Neuronal stem cell (in vitro differentiated cells): ENCODE data around the gene SRGAP3.

Experiments
- DNase-seq: peaks from one replicate; pipeline ENCODE4 v3.0.0-alpha.2; 2013; ENCODE audit warnings: low spot score
- H2AFZ ChIP-seq: one replicate; pipeline ENCODE4 v1.6.1; 2013; ENCODE audit warnings: mild to moderate bottlenecking, low read length, inconsistent platforms
- H2AK5ac ChIP-seq: 2 replicates; pipeline ENCODE4 v1.6.1; 2013; ENCODE audit warnings: low read depth, mild to moderate bottlenecking, inconsistent platforms, low read length, moderate library complexity, mixed read lengths
- H2BK120ac ChIP-seq: 2 replicates; pipeline ENCODE4 v1.6.1; 2013; ENCODE audit warnings: low read depth, mild to moderate bottlenecking, inconsistent platforms, low read length, moderate library complexity, mixed read lengths
- H2BK12ac ChIP-seq: one replicate; pipeline ENCODE4 v1.6.1; 2013; ENCODE audit warnings: low read length, inconsistent platforms
- H2BK15ac ChIP-seq: 2 replicates; pipeline ENCODE4 v1.6.1; 2013; ENCODE audit warnings: mild to moderate bottlenecking, low read length, inconsistent platforms, mixed read lengths
- H2BK5ac ChIP-seq: one replicate; pipeline ENCODE4 v1.6.1; 2013; ENCODE audit warnings: inconsistent platforms, mild to moderate bottlenecking, low read length, moderate library complexity
- H3K14ac ChIP-seq: one replicate; pipeline ENCODE4 v1.6.1; 2013; ENCODE audit warnings: low read length, inconsistent platforms
- H3K18ac ChIP-seq: 2 replicates; pipeline ENCODE4 v1.6.1; 2013; ENCODE audit warnings: low read length, inconsistent platforms
- H3K23ac ChIP-seq: 2 replicates; pipeline ENCODE4 v1.6.1; 2013; ENCODE audit warnings: low read depth, mild to moderate bottlenecking, mixed read lengths, low read length, inconsistent platforms; ENCODE audit not compliant: poor library complexity
- H3K27ac ChIP-seq: replicated peaks from 3 replicates; pipeline ENCODE4 v1.5.1; 2013; ENCODE audit warnings: low read length, inconsistent platforms
- H3K27me3 ChIP-seq, 3 experiments: 2 replicates each; pipeline ENCODE4 v1.6.1; 2013; ENCODE audit warnings: low read length in 3 of 3, mild to moderate bottlenecking in 2 of 3, inconsistent platforms in 1 of 3, low read depth in 1 of 3, mixed read lengths in 1 of 3, moderate library complexity in 1 of 3; ENCODE audit not compliant: control insufficient read depth in 3 of 3, insufficient read depth in 3 of 3
- H3K36me3 ChIP-seq, 2 donors: replicated peaks in 1 of 2; 2 replicates each; pipeline ENCODE4 v1.6.1; 2013; ENCODE audit warnings: low read length in 2 of 2; ENCODE audit not compliant: control insufficient read depth in 2 of 2, insufficient read depth in 2 of 2
- H3K4ac ChIP-seq: 2 replicates; pipeline ENCODE4 v1.6.1; 2013; ENCODE audit warnings: inconsistent platforms, mild to moderate bottlenecking, low read length, moderate library complexity
- H3K4me1 ChIP-seq, 2 donors: 1 replicate in 1 of 2; 2 replicates in 1 of 2; pipeline ENCODE4 v1.6.1; 2013; ENCODE audit warnings: low read length in 2 of 2, low read depth in 1 of 2; ENCODE audit not compliant: control insufficient read depth in 2 of 2, insufficient read depth in 1 of 2
- H3K4me2 ChIP-seq: one replicate; pipeline ENCODE4 v1.6.1; 2013; ENCODE audit warnings: mild to moderate bottlenecking, low read length, inconsistent platforms; ENCODE audit not compliant: insufficient read depth, poor library complexity, severe bottlenecking
- H3K4me3 ChIP-seq, 2 donors: 2 replicates each; pipeline ENCODE4 v1.5.1; 2013; ENCODE audit warnings: low read length in 2 of 2, mild to moderate bottlenecking in 2 of 2, inconsistent platforms in 1 of 2, moderate library complexity in 1 of 2
- H3K79me1 ChIP-seq: one replicate; pipeline ENCODE4 v1.6.1; 2013; ENCODE audit warnings: low read depth, mild to moderate bottlenecking, inconsistent platforms, low read length, moderate library complexity
- H3K9ac ChIP-seq: one replicate; pipeline ENCODE4 v1.6.1; 2013; ENCODE audit warnings: mild to moderate bottlenecking, low read depth, low read length, inconsistent platforms; ENCODE audit not compliant: poor library complexity
- H3K9me3 ChIP-seq, 2 donors: replicated peaks in 1 of 2; 2 replicates each; pipeline versions ENCODE3 to v1.6.1; 2013; ENCODE audit warnings: low read length in 2 of 2, mild to moderate bottlenecking in 2 of 2, inconsistent platforms in 1 of 2, low read depth in 1 of 2, mixed read lengths in 1 of 2, moderate library complexity in 1 of 2; ENCODE audit not compliant: control insufficient read depth in 2 of 2, insufficient read depth in 1 of 2
- H4K8ac ChIP-seq: one replicate; pipeline ENCODE4 v1.6.1; 2013; ENCODE audit warnings: low read depth, mild to moderate bottlenecking, inconsistent platforms, low read length, moderate library complexity
- H4K91ac ChIP-seq: one replicate; pipeline ENCODE4 v1.6.1; 2013; ENCODE audit warnings: low read length, low read depth, mild to moderate bottlenecking, inconsistent platforms; ENCODE audit not compliant: poor library complexity
- WGBS, 2 donors: extraction: QIAGEN DNeasy Blood & Tissue Kit; methylation state at CpG; one replicate each; pipeline ENCODE4 v1.1.7; 2013; ENCODE audit warnings: missing lambda C conversion rate in 2 of 2, mixed read lengths in 1 of 2; ENCODE audit not compliant: insufficient read length in 2 of 2, insufficient replicate concordance in 1 of 2; ENCODE audit errors: extremely low coverage in 2 of 2; 5-methylcytosine and 5-hydroxymethylcytosine counted together

Gene SRGAP3

GRCh38 chr3:9141928-9142289 lies 107.5 kb downstream of the SRGAP3 start:
- Histone ChIP-seq H2BK15ac (no peak overlapping the region), H3K36me3 (peaks cover 0 to 32% of the 10 kb centered on the region in 2 donors), H3K9ac (no peak overlapping the region), H2BK120ac (no peak overlapping the region), H3K4me1 (peaks cover 3 to 10% of the 10 kb centered on the region in 2 donors), H3K4ac (no peak overlapping the region), H4K91ac (no peak overlapping the region), H2AFZ (no peak overlapping the region), H3K14ac (no peak overlapping the region), H3K4me2 (no peak overlapping the region), H3K9me3 (peaks cover 5 to 27% of the 10 kb centered on the region in 2 donors), H3K27ac (no peak overlapping the region), H3K23ac (no peak overlapping the region), H3K27me3 (no peaks in the 10 kb centered on the region), H2BK12ac (no peak overlapping the region), H2BK5ac (no peak overlapping the region), H3K4me3 (no peak overlapping the region), H4K8ac (no peak overlapping the region), H2AK5ac (no peak overlapping the region), H3K18ac (no peak overlapping the region), H3K79me1 (no peaks in the 10 kb centered on the region)
- DNase-seq = no peak
- WGBS, 2 donors = no CpG with 5 or more reads among the region's 5 CpGs

- H3K18ac ChIP-seq = no peak overlapping the region
- no peak overlapping the region for H3K4ac ChIP-seq
Measured at GRCh38 chr3:9139366-9139765, 110.1 kb downstream of the SRGAP3 start.

GRCh38 chr3:9137676-9138075 lies 111.8 kb downstream of the SRGAP3 start:
- H3K4me3 ChIP-seq = no peak overlapping the region
- no peak overlapping the region for H3K4ac ChIP-seq
- H4K8ac ChIP-seq = no peak overlapping the region
- H2AFZ ChIP-seq = no peak overlapping the region
- H3K9me3 ChIP-seq = peaks cover 5 to 9% of the 10 kb centered on the region in 2 donors
- peaks cover 0 to 18% of the 10 kb centered on the region in 2 donors for H3K36me3 ChIP-seq
- no peak overlapping the region for H2BK12ac ChIP-seq
- no peak for DNase-seq
- H2BK5ac ChIP-seq = no peak overlapping the region
- WGBS, 2 donors = no CpG with 5 or more reads among the region's 4 CpGs
- H3K9ac ChIP-seq = no peak overlapping the region
- H3K23ac ChIP-seq = no peak overlapping the region
- H3K18ac ChIP-seq = no peak overlapping the region
- no peak overlapping the region for H2AK5ac ChIP-seq
- no peak overlapping the region for H4K91ac ChIP-seq
- no peak overlapping the region for H3K14ac ChIP-seq
- no peaks in the 10 kb centered on the region for H3K79me1 ChIP-seq
- peaks cover 0 to 2% (median 0%) of the 10 kb centered on the region in 3 experiments for H3K27me3 ChIP-seq
- no peak overlapping the region for H2BK15ac ChIP-seq
- no peak overlapping the region for H3K4me2 ChIP-seq
- H2BK120ac ChIP-seq = no peak overlapping the region
- H3K27ac ChIP-seq = no peak overlapping the region
- H3K4me1 ChIP-seq = peaks cover 14 to 26% of the 10 kb centered on the region in 2 donors

More at GRCh38 chr3:9139366-9139765, 110.1 kb downstream of the SRGAP3 start:
- Histone ChIP-seq H3K14ac (no peak overlapping the region), H3K4me2 (no peak overlapping the region), H3K9me3 (peaks cover 5 to 13% of the 10 kb centered on the region in 2 donors), H4K91ac (no peak overlapping the region), H2AFZ (no peak overlapping the region), H3K23ac (no peak overlapping the region), H3K4me1 (peaks cover 14 to 23% of the 10 kb centered on the region in 2 donors), H3K36me3 (peaks cover 0 to 18% of the 10 kb centered on the region in 2 donors), H3K9ac (no peak overlapping the region), H3K4me3 (no peak overlapping the region), H3K79me1 (no peaks in the 10 kb centered on the region), H3K27me3 (peaks cover 0 to 2% (median 0%) of the 10 kb centered on the region in 3 experiments), H2BK120ac (no peak overlapping the region), H2BK5ac (no peak overlapping the region), H2BK12ac (no peak overlapping the region), H4K8ac (no peak overlapping the region), H3K27ac (no peak overlapping the region), H2BK15ac (no peak overlapping the region), H2AK5ac (no peak overlapping the region)
- no CpG with 5 or more reads among the region's 4 CpGs for WGBS, 2 donors
- DNase-seq = no peak

GRCh38 chr3:9136746-9137465 lies 112.5 kb downstream of the SRGAP3 start:
- H3K27ac ChIP-seq = no peak overlapping the region

More at GRCh38 chr3:9136746-9137465, 112.5 kb downstream of the SRGAP3 start:
- no peak overlapping the region for H2BK12ac ChIP-seq
- H3K36me3 ChIP-seq = peaks cover 0 to 18% of the 10 kb centered on the region in 2 donors
- no peak overlapping the region for H2BK5ac ChIP-seq
- H3K23ac ChIP-seq = no peak overlapping the region
- H4K8ac ChIP-seq = no peak overlapping the region
- H3K18ac ChIP-seq = peak overlapping the region; percentile 76
- peaks cover 0 to 2% (median 0%) of the 10 kb centered on the region in 3 experiments for H3K27me3 ChIP-seq
- peak overlapping the region; percentile 50 for H3K4me2 ChIP-seq
- no peak overlapping the region for H2AFZ ChIP-seq
- peaks cover 14 to 26% of the 10 kb centered on the region in 2 donors for H3K4me1 ChIP-seq
- peaks cover 5 to 9% of the 10 kb centered on the region in 2 donors for H3K9me3 ChIP-seq
- no peak overlapping the region for H3K9ac ChIP-seq
- H3K14ac ChIP-seq = no peak overlapping the region
- H2AK5ac ChIP-seq = peak overlapping the region; percentile 64
- no CpG with 5 or more reads among the region's 12 CpGs for WGBS, 2 donors
- no peak overlapping the region for H2BK15ac ChIP-seq
- H3K4me3 ChIP-seq = no peak overlapping the region
- DNase-seq = no peak
- no peak overlapping the region for H2BK120ac ChIP-seq
- H3K79me1 ChIP-seq = no peaks in the 10 kb centered on the region
- H3K4ac ChIP-seq = no peak overlapping the region
- no peak overlapping the region for H4K91ac ChIP-seq
